Measurements from ENCODE around the gene ATAT1. TPM values are rescaled to one million over a fixed set of nuclear protein-coding genes. Genes with fewer than 3 reads are reported as not detected.

ATAT1 gene
- total RNA-seq, 2 donors from 2014 or later = 2.7 to 3.8 TPM

- DNase-seq (peak; percentile 89), ATAC-seq (peak; percentile 63 to 80)
- intact Hi-C loops (cut with DNase I) = loop anchor here (2.0 to 10.0 kb wide), 3 partner anchors 44 to 194 kb away; partner anchors contain the start of gene HLA-E (in 1 of the 2)
Observed at GRCh38 chr6:30678964-30679726, 52.5 kb downstream of the ATAT1 start.

- intact Hi-C loops (cut with DNase I) = loop anchor here (2.0 to 10.0 kb wide), 3 partner anchors 43 to 195 kb away; partner anchors contain the start of gene HLA-E (in 1 of the 2)
- no peak for DNase-seq
- no peak for ATAC-seq
Observed at GRCh38 chr6:30679765-30680535, 53.3 kb downstream of the ATAT1 start.

- intact Hi-C loops (cut with DNase I) = no loop called here
- ATAC-seq (no peak), DNase-seq (no peak)
Observed at GRCh38 chr6:30681766-30682142, 55.1 kb downstream of the ATAT1 start.

- peak; percentile 90 for DNase-seq
- ATAC-seq = peak; percentile 38 to 62
- intact Hi-C loops (cut with DNase I) = no loop called here
Observed at GRCh38 chr6:30682143-30683117, 55.8 kb downstream of the ATAT1 start.

- DNase-seq = no peak
- no peak for ATAC-seq
Observed at GRCh38 chr6:30683183-30683979, 56.7 kb downstream of the ATAT1 start.

GRCh38 chr6:30683980-30684338 lies 57.3 kb downstream of the ATAT1 start:
- intact Hi-C loops (cut with DNase I) = no loop called here
- ATAC-seq = no peak
- peak; percentile 21 for DNase-seq

More at GRCh38 chr6:30683183-30683979, 56.7 kb downstream of the ATAT1 start:
- intact Hi-C loops (cut with DNase I) = no loop called here

GRCh38 chr6:30684386-30685156 lies 57.9 kb downstream of the ATAT1 start:
- intact Hi-C loops (cut with DNase I) = no loop called here
- DNase-seq (peak; percentile 67), ATAC-seq (no peak)

- DNase-seq (peak; percentile 45), ATAC-seq (no peak)
- intact Hi-C loops (cut with DNase I) = no loop called here
Observed at GRCh38 chr6:30685157-30686008, 58.7 kb downstream of the ATAT1 start.

- DNase-seq = peak; percentile 89
Observed at GRCh38 chr6:30686009-30686907, 59.6 kb downstream of the ATAT1 start, which contains the start of gene PPP1R18. Gene PPP1R18, minus strand, starts transcription at chr6:30686645. Its CDS starts 627 bp downstream, at chr6:30686018.

GRCh38 chr6:30686908-30687658 lies 60.4 kb downstream of the ATAT1 start:
- DNase-seq (peak; percentile 98), ATAC-seq (peak; percentile 69 to 79)
- intact Hi-C loops (cut with DNase I) = no loop called here

More at GRCh38 chr6:30686009-30686907, 59.6 kb downstream of the ATAT1 start, which contains the start of gene PPP1R18:
- intact Hi-C loops (cut with DNase I) = no loop called here
- peak; percentile 61 to 62 for ATAC-seq

- intact Hi-C loops (cut with DNase I) = no loop called here
- ATAC-seq (no peak), DNase-seq (peak; percentile 64)
Observed at GRCh38 chr6:30687659-30688431, 61.2 kb downstream of the ATAT1 start.

- ATAC-seq = no peak
- intact Hi-C loops (cut with DNase I) = no loop called here
- no peak for DNase-seq
Observed at GRCh38 chr6:30688569-30688968, 61.9 kb downstream of the ATAT1 start.

GRCh38 chr6:30689022-30689865 lies 62.6 kb downstream of the ATAT1 start:
- intact Hi-C loops (cut with DNase I) = no loop called here
- DNase-seq = no peak
- ATAC-seq = no peak
